ENCODE results near the gene ZFAND3.

GRCh38 chr6:38113825-38114576, 294.5 kb downstream of the ZFAND3 start:
- TF ChIP-seq SP1 (IDR thresholded peaks at IDR 0.05) (no peak), FOXA1 (IDR thresholded peaks at IDR 0.05) (no peak), ELF4 (IDR thresholded peaks at IDR 0.05) (no peak)
